ENCODE measurements around the gene PHTF1.

PHTF1 gene

GRCh38 chr1:113763661-113764060 is 4.4 kb upstream of the PHTF1 start:
- peaks cover 39% of the 10 kb centered on the region for H3K36me3 ChIP-seq (ENCODE audit: control insufficient read depth, low read length)
- no peaks in the 10 kb centered on the region for H3K27me3 ChIP-seq (ENCODE audit: control insufficient read depth, low read length)
- H3F3A ChIP-seq (ENCODE audit: control insufficient read depth, insufficient read depth): peaks cover 20% of the 10 kb centered on the region
- no peak overlapping the region for H3K4me2 ChIP-seq (ENCODE audit: low read length)
- H3K27ac ChIP-seq (ENCODE audit: low read depth, low read length): no peak overlapping the region
- TF ChIP-seq CTCF (IDR thresholded peaks at IDR 0.05; ENCODE audit: low read depth, low read length, poor library complexity, severe bottlenecking) (no peak), EZH2phosphoT487 (IDR thresholded peaks at IDR 0.05; ENCODE audit: borderline replicate concordance, low read length) (no peak)
- H3K9me2 ChIP-seq (replicated peaks; ENCODE audit: control insufficient read depth, low read length): no peaks in the 10 kb centered on the region
- H3K79me2 ChIP-seq (ENCODE audit: control insufficient read depth, low read length): peaks cover 5% of the 10 kb centered on the region
- H4K20me1 ChIP-seq (ENCODE audit: control insufficient read depth, insufficient read depth, low read depth, low read length): no peaks in the 10 kb centered on the region
- H3K4me3 ChIP-seq (ENCODE audit: low read length): no peak overlapping the region
- H3K9me3 ChIP-seq (ENCODE audit: control insufficient read depth, insufficient read depth, low read length): no peaks in the 10 kb centered on the region
- peaks cover 8% of the 10 kb centered on the region for H3K4me1 ChIP-seq (ENCODE audit: control insufficient read depth, low read length)

- Histone ChIP-seq H3K79me2 (ENCODE audit: control insufficient read depth, low read length) (peaks cover 22% of the 10 kb centered on the region), H3K9me3 (ENCODE audit: control insufficient read depth, insufficient read depth, low read length) (no peaks in the 10 kb centered on the region), H3F3A (ENCODE audit: control insufficient read depth, insufficient read depth) (peaks cover 20% of the 10 kb centered on the region), H3K27me3 (ENCODE audit: control insufficient read depth, low read length) (no peaks in the 10 kb centered on the region), H3K27ac (ENCODE audit: low read depth, low read length) (no peak overlapping the region), H3K4me1 (ENCODE audit: control insufficient read depth, low read length) (peaks cover 17% of the 10 kb centered on the region), H3K4me2 (ENCODE audit: low read length) (no peak overlapping the region), H3K36me3 (ENCODE audit: control insufficient read depth, low read length) (peaks cover 31% of the 10 kb centered on the region), H4K20me1 (ENCODE audit: control insufficient read depth, insufficient read depth, low read depth, low read length) (no peaks in the 10 kb centered on the region), H3K9me2 (replicated peaks; ENCODE audit: control insufficient read depth, low read length) (no peaks in the 10 kb centered on the region), H3K4me3 (ENCODE audit: low read length) (no peak overlapping the region)
- TF ChIP-seq CTCF (IDR thresholded peaks at IDR 0.05; ENCODE audit: low read depth, low read length, poor library complexity, severe bottlenecking) (no peak), EZH2phosphoT487 (IDR thresholded peaks at IDR 0.05; ENCODE audit: borderline replicate concordance, low read length) (no peak)
Observed at GRCh38 chr1:113761937-113762336, 2.7 kb upstream of the PHTF1 start.

- H3K9me3 ChIP-seq (ENCODE audit: control insufficient read depth, insufficient read depth, low read length): no peaks in the 10 kb centered on the region
- H3K27ac ChIP-seq (ENCODE audit: low read depth, low read length): peak overlapping the region; percentile 70
- H3K4me3 ChIP-seq (ENCODE audit: low read length): peak overlapping the region; percentile 78
- no peaks in the 10 kb centered on the region for H3K27me3 ChIP-seq (ENCODE audit: control insufficient read depth, low read length)
- H3K79me2 ChIP-seq (ENCODE audit: control insufficient read depth, low read length): peaks cover 24% of the 10 kb centered on the region
- H3K4me1 ChIP-seq (ENCODE audit: control insufficient read depth, low read length): peaks cover 17% of the 10 kb centered on the region
- peak overlapping the region; percentile 89 for H3K4me2 ChIP-seq (ENCODE audit: low read length)
- TF ChIP-seq EZH2phosphoT487 (IDR thresholded peaks at IDR 0.05; ENCODE audit: borderline replicate concordance, low read length) (no peak), CTCF (IDR thresholded peaks at IDR 0.05; ENCODE audit: low read depth, low read length, poor library complexity, severe bottlenecking) (no peak)
- H4K20me1 ChIP-seq (ENCODE audit: control insufficient read depth, insufficient read depth, low read depth, low read length): no peaks in the 10 kb centered on the region
- no peaks in the 10 kb centered on the region for H3K9me2 ChIP-seq (replicated peaks; ENCODE audit: control insufficient read depth, low read length)
- peaks cover 22% of the 10 kb centered on the region for H3F3A ChIP-seq (ENCODE audit: control insufficient read depth, insufficient read depth)
- peaks cover 24% of the 10 kb centered on the region for H3K36me3 ChIP-seq (ENCODE audit: control insufficient read depth, low read length)
Observed at GRCh38 chr1:113760102-113761080, 1.1 kb upstream of the PHTF1 start.
